Activated effector memory CD4-positive, alpha-beta T cell treated with Interleukin-2 at 50 U/mL for 16 hours (primary cell): ENCODE results near the gene PFKFB2.

Experiments used
- DNase-seq: peaks from one replicate; pipeline ENCODE4 v3.0.0-alpha.2; 2020

PFKFB2 gene

GRCh38 chr1:207052911-207053769 is at the start of gene PFKFB2:
PFKFB2 (plus strand) TSS chr1:207053275; CDS start chr1:207054718, 1,443 bp downstream.
- peak; percentile 85 for DNase-seq

- no peak for DNase-seq
Measured at GRCh38 chr1:207004931-207005830, 47.9 kb upstream of the PFKFB2 start.

GRCh38 chr1:207006083-207006482 is 47.0 kb upstream of the PFKFB2 start:
- no peak for DNase-seq

GRCh38 chr1:207006914-207007313 is 46.2 kb upstream of the PFKFB2 start:
- DNase-seq, result no peak

- no peak for DNase-seq
Measured at GRCh38 chr1:207007352-207008033, 45.6 kb upstream of the PFKFB2 start.

- DNase-seq, result no peak
Measured at GRCh38 chr1:207009182-207009850, 43.8 kb upstream of the PFKFB2 start.

GRCh38 chr1:207009945-207010344 is 43.1 kb upstream of the PFKFB2 start:
- no peak for DNase-seq

- DNase-seq, result no peak
Measured at GRCh38 chr1:207010726-207011125, 42.3 kb upstream of the PFKFB2 start.

- no peak for DNase-seq
Measured at GRCh38 chr1:207013321-207014085, 39.6 kb upstream of the PFKFB2 start.

- no peak for DNase-seq
Measured at GRCh38 chr1:207014728-207015127, 38.3 kb upstream of the PFKFB2 start.

GRCh38 chr1:207015791-207016190 is 37.3 kb upstream of the PFKFB2 start:
- no peak for DNase-seq

GRCh38 chr1:207017615-207018559 is 35.2 kb upstream of the PFKFB2 start:
- DNase-seq, result no peak

GRCh38 chr1:207018707-207019106 is 34.4 kb upstream of the PFKFB2 start:
- no peak for DNase-seq

GRCh38 chr1:207019161-207019560 is 33.9 kb upstream of the PFKFB2 start:
- DNase-seq, result no peak

- no peak for DNase-seq
Measured at GRCh38 chr1:207019661-207020060, 33.4 kb upstream of the PFKFB2 start.

- no peak for DNase-seq
Measured at GRCh38 chr1:207020065-207020708, 32.9 kb upstream of the PFKFB2 start.

- DNase-seq, result no peak
Measured at GRCh38 chr1:207020709-207021107, 32.4 kb upstream of the PFKFB2 start.

- DNase-seq, result no peak
Measured at GRCh38 chr1:207021139-207021861, 31.8 kb upstream of the PFKFB2 start.

- no peak for DNase-seq
Measured at GRCh38 chr1:207021876-207022596, 31.0 kb upstream of the PFKFB2 start.
